Kidney glomerular epithelial cell (primary cell): ENCODE measurements around the gene MAPKAPK2.

Experiments
- DNase-seq: peaks from one replicate; lab custom pipeline; 2025; lab: John Stamatoyannopoulos, UW

Gene MAPKAPK2

GRCh38 chr1:206703661-206704060 is 19.0 kb downstream of the MAPKAPK2 start:
- DNase-seq, result no peak

- DNase-seq, result no peak
Measured at GRCh38 chr1:206704226-206704625, 19.5 kb downstream of the MAPKAPK2 start.

- peak; percentile 18 for DNase-seq
Measured at GRCh38 chr1:206705191-206705590, 20.5 kb downstream of the MAPKAPK2 start.

GRCh38 chr1:206705726-206706297 is 21.1 kb downstream of the MAPKAPK2 start:
- no peak for DNase-seq

DNA sequence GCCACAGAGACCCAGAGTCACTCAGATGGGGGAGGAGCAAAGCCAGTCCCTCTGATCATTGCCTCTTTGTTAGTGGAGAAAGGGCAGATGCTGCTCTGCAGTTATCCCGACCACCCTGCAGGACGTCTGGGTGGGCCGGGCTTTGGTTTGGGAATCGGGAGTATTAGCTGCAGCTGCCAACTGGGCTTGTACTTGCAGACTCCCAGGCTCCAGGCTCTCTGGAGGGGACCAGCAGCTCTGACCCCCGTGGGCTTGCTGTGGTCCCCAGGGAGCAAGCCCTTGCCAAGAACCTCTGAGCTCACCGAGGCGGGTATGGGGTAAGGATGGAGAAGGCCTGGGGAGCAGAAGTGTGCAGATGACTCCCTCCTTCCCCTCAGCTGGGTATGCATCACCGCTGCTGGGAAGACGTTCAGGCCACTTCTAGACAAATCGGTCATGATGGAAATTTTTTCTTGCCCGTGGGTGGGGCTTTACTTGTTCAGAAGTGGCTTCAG is 21.6 kb downstream of the MAPKAPK2 start:
- DNase-seq, result no peak

- DNase-seq, result no peak
Measured at GRCh38 chr1:206706806-206707366, 22.2 kb downstream of the MAPKAPK2 start.

DNA sequence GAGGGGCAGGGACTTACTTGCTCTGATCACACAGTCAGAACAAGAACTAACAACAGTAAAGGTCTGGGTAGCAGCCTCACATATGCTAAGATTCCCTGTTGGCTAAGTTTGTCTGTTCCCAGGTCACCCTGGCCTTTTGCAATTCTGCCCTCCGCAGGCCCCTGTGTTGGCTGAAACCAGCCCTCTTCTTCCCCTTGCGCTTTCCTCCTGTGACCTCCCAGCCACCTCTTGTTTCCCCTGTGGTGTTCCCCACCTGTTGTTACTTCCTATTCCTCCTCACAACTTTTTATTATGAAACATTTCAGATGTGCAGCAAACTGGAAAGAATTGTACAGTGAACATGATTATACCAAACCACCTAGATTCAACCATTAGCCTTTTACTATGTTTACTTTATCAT is 23.4 kb downstream of the MAPKAPK2 start:
- DNase-seq, result no peak

DNA sequence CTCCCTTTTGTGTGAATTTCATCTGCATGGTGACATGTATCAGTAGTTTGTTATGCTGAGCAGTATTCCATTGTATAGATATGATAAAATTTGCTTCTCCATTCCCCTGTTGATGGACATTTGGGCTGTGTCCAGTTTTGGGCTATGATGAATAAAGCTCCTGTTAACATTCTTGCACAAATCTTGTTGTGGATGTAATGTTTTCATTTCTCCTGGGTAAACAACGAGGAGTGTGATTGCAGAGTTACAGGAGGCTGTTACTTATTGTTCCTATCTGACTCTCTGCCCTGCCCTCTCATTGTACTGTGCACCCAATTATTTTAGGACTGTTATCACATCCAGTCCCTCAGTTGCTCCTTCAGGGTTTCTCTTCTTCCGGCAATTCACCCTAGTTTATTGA is 24.2 kb downstream of the MAPKAPK2 start:
- DNase-seq, result no peak

DNA sequence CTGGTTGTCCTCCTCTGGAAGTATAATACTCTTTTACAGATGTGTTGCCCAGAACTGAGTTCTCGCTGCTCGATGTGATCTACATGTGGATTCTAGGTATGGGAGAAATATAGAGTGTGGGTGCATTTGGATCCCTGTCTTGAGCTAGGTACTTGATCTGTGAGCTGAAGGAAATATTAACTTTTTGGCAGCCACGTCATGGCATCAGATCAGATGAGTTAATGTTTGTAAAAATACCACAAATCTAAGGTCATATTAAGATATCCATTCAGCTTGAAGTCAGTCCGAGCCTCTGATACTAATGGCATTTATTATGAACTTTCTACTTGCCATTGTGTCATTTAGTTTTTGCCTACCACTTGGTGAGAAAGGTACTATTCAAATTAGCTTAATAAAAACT is 24.6 kb downstream of the MAPKAPK2 start:
- peak; percentile 49 for DNase-seq

DNA sequence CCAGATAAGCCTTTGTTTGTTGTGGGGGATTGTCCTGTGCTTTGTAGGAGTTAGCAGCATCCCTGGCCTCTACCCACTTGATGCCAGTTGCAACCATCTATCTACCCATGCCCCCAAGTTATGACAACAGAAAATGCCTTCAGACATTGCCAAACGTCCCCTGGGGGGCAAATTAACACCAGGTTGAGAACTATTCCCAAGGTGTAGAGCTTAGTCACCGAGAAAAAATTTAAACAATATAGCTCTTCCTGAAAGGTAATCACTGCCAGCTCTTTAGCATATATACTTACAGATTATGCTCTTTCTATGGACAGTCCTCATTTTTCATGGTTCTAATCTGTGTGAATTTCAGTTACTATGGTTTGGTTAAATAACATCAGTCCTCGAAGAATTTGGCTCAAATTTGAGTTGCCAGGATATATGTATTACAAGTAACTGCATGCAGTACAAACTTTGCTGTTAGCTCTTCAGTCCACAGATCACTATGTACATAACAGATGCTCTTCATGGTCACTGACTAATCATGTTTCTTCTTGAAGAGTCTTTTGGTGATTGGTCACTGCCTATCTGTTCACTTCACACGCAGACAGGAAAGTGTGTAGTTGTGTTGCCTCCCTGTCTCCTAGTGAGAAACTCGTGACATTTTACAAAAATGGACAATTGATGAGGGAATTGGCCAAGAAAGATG is 25.2 kb downstream of the MAPKAPK2 start:
- DNase-seq, result no peak

DNA sequence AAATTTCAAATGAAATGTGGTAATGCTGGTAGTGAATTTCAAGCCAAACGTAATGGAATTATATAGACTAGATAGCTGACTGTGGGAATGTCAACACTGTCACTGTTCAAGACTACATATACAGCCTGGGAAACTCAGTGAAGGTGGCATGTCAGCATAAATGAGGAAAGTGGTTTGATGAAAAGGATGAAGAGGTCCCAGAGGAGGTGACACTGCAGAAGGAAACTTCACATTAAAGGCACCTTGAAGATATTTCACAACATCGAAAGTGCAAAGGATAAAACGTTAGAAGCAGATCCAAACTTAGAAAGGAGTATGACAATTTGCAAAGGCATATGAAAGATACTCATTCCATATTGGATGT is 25.7 kb downstream of the MAPKAPK2 start:
- no peak for DNase-seq

- DNase-seq, result no peak
Measured at GRCh38 chr1:206713070-206713469, 28.4 kb downstream of the MAPKAPK2 start.

DNA sequence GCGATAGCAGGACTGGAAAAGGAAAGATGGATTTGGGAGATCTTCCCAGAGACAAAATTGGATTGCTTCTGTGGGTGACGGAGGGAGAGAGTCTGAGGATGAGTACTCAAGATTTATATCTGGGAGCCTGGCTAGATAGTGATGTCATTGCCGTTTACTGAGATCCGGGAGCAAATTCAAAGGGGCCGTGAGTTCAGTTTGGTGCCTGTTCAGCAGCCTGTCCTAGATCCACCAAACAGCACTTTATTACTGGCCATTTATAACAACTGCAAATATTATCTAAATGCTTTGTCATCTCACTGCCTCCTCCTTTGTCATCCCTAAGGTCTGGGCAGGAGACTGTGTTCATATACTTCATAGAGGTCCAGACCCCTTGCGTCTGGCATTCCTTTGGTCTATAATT is 29.2 kb downstream of the MAPKAPK2 start:
- no peak for DNase-seq

GRCh38 chr1:206714331-206715058 is 29.8 kb downstream of the MAPKAPK2 start:
- peak; percentile 16 for DNase-seq

- DNase-seq, result no peak
Measured at GRCh38 chr1:206715120-206715519, 30.4 kb downstream of the MAPKAPK2 start.

GRCh38 chr1:206715552-206716158 is 30.9 kb downstream of the MAPKAPK2 start:
- DNase-seq, result no peak

DNA sequence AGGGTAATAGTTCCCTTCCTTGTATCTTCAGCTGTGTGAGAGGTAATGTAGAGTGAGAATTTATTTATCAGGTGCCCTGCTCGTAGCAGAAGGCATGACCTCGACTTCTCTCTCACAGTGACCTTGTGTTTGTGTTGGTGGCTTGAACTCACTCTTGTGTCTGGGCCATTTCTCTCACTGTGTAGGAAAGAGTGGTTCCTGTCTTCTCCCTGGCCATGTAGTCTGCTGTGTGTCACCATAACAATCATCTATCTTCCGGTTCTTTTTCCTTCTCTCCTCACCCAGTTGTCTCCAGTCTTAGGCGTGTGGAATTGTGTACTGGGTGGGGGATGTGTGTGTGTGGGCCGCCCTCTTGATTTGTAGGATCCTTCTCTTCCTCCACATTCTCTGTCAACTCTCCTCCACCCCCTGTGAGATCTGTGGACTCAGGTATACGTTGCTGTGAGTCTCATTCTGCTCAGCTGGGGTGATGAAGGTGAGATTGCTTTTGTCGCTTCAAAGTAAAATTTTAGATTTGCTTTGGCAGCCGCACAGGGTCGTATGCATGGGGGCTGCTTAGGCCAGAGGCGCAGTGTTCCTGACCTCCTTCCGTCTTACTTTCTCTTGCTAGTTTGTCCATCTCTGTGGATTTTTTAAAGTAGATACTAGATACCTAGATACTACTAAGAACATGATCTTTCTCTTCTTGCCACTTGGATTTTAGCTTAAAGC is 31.6 kb downstream of the MAPKAPK2 start:
- no peak for DNase-seq

DNA sequence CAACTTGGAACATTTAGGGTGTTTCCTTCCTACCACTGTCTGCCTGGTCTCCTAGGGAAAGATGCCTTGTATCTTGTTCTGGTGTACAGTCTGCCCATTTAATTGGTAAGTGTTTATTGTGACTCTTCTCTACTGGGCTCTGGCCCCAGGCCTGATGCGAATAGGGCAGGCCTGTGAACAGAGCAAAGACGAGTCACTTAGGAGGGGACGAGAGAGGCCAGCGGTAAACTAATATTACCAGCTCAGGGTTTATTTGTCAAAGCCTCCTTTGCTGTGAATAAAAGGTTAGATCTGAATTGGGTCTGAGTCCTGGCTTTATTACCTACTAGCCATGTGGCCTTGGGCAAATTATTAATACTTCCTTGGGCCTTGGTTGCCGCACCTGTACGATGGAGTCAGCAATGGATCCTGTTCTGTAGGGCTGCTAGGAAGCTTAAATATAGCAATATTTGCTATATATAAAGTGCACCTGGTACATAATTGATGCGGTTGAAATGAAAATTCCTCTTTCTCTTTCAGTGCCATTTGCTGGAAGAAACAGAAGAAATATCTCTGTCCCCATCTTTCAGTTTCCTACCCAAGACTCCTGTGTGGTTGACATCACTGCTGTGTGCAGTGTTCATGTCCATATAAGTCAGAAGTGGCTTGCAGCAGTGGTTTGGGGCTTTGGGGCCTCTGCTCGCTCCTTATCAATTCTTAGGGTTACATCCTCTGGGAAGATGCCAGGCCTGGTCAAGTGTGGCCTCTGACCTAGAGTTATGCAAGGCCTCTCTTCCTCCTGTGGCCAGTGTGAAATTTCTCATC is 32.4 kb downstream of the MAPKAPK2 start:
- DNase-seq, result no peak

- DNase-seq, result no peak
Measured at GRCh38 chr1:206717674-206717989, 32.9 kb downstream of the MAPKAPK2 start.

- DNase-seq, result no peak
Measured at GRCh38 chr1:206719169-206719839, 34.6 kb downstream of the MAPKAPK2 start.

DNA sequence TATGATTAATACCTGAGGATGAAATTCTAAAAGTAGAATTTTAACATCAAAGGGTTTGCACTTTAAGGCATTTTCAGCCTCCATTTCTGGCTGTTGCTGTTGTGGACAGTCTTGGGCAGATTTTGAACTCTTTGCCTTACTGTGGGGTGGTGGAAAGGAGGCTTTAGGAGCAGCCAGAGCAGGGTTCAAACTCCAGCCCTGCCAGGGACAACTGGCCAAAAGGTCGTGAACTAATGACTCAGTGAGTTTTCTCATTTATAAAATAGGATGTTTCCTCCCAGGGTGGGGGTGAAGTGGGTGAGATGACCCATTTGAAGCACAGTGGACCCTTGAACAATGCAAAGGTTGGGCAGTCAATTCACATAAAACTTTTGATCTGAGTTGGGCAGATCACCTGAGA is 36.7 kb downstream of the MAPKAPK2 start:
- DNase-seq, result no peak
